ENCODE results near the gene HDAC2. TPM values are rescaled to one million over a fixed set of nuclear protein-coding genes. Genes with fewer than 3 reads are reported as not detected.
"Not testable (repeated sequence)": the region's sequence is repeated elsewhere in the genome, so short reads cannot be mapped to it uniquely, and the experiment has no call there.

Gene HDAC2
- total and polyA plus RNA-seq, 9 donors, result 64.5 to 180 (median 148) TPM

DNA sequence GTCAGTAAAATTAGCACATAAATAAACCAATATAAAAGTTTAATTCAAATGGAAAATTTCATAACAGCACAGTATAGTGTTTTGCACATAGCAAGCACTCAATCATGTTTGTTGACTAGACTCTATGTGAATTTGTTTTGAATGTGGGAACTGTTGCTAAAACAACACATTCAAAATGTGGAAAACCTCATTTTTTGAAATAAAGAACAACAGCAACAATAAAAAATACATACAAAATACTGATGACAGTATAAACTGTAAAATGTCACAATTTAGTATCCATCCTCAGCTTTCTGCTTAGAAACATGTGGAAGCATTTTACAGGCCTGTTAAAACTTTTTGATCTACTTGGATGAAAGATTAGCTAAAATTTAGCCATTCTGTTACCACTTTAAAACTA lies 47.4 kb downstream of the HDAC2 start:
- peak; percentile 85 for DNase-seq
- H3K4me3 ChIP-seq (ENCODE audit: low read length), result no peak overlapping the region
- peak overlapping the region; percentile 76 for H3K27ac ChIP-seq (ENCODE audit: low read length)
- H3K4me1 ChIP-seq (ENCODE audit: control insufficient read depth, insufficient read depth, low read length), result peaks cover 10% of the 10 kb centered on the region
- no peaks in the 10 kb centered on the region for H3K36me3 ChIP-seq (ENCODE audit: control insufficient read depth, insufficient read depth, low read length)
- peaks cover 2% of the 10 kb centered on the region for H3K9me3 ChIP-seq (replicated peaks; ENCODE audit: control insufficient read depth, low read depth, low read length)
- H3K27me3 ChIP-seq (ENCODE audit: control insufficient read depth, insufficient read depth, low read length), result no peaks in the 10 kb centered on the region

GRCh38 chr6:113921299-113921904 lies 49.5 kb downstream of the HDAC2 start:
- peak; percentile 27 for DNase-seq
- Histone ChIP-seq H3K36me3 (ENCODE audit: control insufficient read depth, insufficient read depth, low read length) (no peaks in the 10 kb centered on the region), H3K27me3 (ENCODE audit: control insufficient read depth, insufficient read depth, low read length) (no peaks in the 10 kb centered on the region), H3K4me1 (ENCODE audit: control insufficient read depth, insufficient read depth, low read length) (peaks cover 10% of the 10 kb centered on the region), H3K9me3 (replicated peaks; ENCODE audit: control insufficient read depth, low read depth, low read length) (no peaks in the 10 kb centered on the region), H3K27ac (ENCODE audit: low read length) (peak overlapping the region; percentile 37), H3K4me3 (ENCODE audit: low read length) (no peak overlapping the region)
- WGBS (ENCODE audit: insufficient coverage), result no CpG with 5 or more reads among the region's 4 CpGs

GRCh38 chr6:113920663-113921267 lies 50.2 kb downstream of the HDAC2 start:
- peak; percentile 52 for DNase-seq
- WGBS (ENCODE audit: insufficient coverage), result no CpG with 5 or more reads among the region's 3 CpGs

GRCh38 chr6:113910285-113910684 lies 60.7 kb downstream of the HDAC2 start:
- 100% methylated on average over 1 of the region's 1 CpG for WGBS (ENCODE audit: insufficient coverage)
- DNase-seq; H3K9me3 ChIP-seq (replicated peaks; ENCODE audit: control insufficient read depth, low read depth, low read length); H3K4me1 ChIP-seq (ENCODE audit: control insufficient read depth, insufficient read depth, low read length); H3K4me3 ChIP-seq (ENCODE audit: low read length); H3K27ac ChIP-seq (ENCODE audit: low read length); H3K27me3 ChIP-seq (ENCODE audit: control insufficient read depth, insufficient read depth, low read length); H3K36me3 ChIP-seq (ENCODE audit: control insufficient read depth, insufficient read depth, low read length): not testable (repeated sequence)

More at GRCh38 chr6:113920663-113921267, 50.2 kb downstream of the HDAC2 start:
- Histone ChIP-seq H3K4me1 (ENCODE audit: control insufficient read depth, insufficient read depth, low read length) (peaks cover 10% of the 10 kb centered on the region), H3K27me3 (ENCODE audit: control insufficient read depth, insufficient read depth, low read length) (no peaks in the 10 kb centered on the region), H3K36me3 (ENCODE audit: control insufficient read depth, insufficient read depth, low read length) (no peaks in the 10 kb centered on the region), H3K9me3 (replicated peaks; ENCODE audit: control insufficient read depth, low read depth, low read length) (no peaks in the 10 kb centered on the region), H3K4me3 (ENCODE audit: low read length) (no peak overlapping the region), H3K27ac (ENCODE audit: low read length) (no peak overlapping the region)

- H3K4me3 ChIP-seq (ENCODE audit: low read length), result no peak overlapping the region
- peaks cover 4% of the 10 kb centered on the region for H3K4me1 ChIP-seq (ENCODE audit: control insufficient read depth, insufficient read depth, low read length)
- WGBS (ENCODE audit: insufficient coverage), result 0% methylated on average over 2 of the region's 6 CpGs
- no peak overlapping the region for H3K27ac ChIP-seq (ENCODE audit: low read length)
- no peaks in the 10 kb centered on the region for H3K36me3 ChIP-seq (ENCODE audit: control insufficient read depth, insufficient read depth, low read length)
- peak; percentile 89 for DNase-seq
- no peaks in the 10 kb centered on the region for H3K27me3 ChIP-seq (ENCODE audit: control insufficient read depth, insufficient read depth, low read length)
- no peaks in the 10 kb centered on the region for H3K9me3 ChIP-seq (replicated peaks; ENCODE audit: control insufficient read depth, low read depth, low read length)
Observed at GRCh38 chr6:113909224-113909856, 61.6 kb downstream of the HDAC2 start.

GRCh38 chr6:113908801-113909200 lies 62.1 kb downstream of the HDAC2 start:
- Histone ChIP-seq H3K4me1 (ENCODE audit: control insufficient read depth, insufficient read depth, low read length) (peaks cover 10% of the 10 kb centered on the region), H3K4me3 (ENCODE audit: low read length) (no peak overlapping the region), H3K36me3 (ENCODE audit: control insufficient read depth, insufficient read depth, low read length) (no peaks in the 10 kb centered on the region), H3K27ac (ENCODE audit: low read length) (no peak overlapping the region), H3K27me3 (ENCODE audit: control insufficient read depth, insufficient read depth, low read length) (no peaks in the 10 kb centered on the region), H3K9me3 (replicated peaks; ENCODE audit: control insufficient read depth, low read depth, low read length) (no peaks in the 10 kb centered on the region)
- 81% methylated on average over 2 of the region's 3 CpGs for WGBS (ENCODE audit: insufficient coverage)
- DNase-seq, result no peak

GRCh38 chr6:113907102-113907815 lies 63.7 kb downstream of the HDAC2 start:
- Histone ChIP-seq H3K27me3 (ENCODE audit: control insufficient read depth, insufficient read depth, low read length) (no peaks in the 10 kb centered on the region), H3K4me1 (ENCODE audit: control insufficient read depth, insufficient read depth, low read length) (peaks cover 13% of the 10 kb centered on the region), H3K4me3 (ENCODE audit: low read length) (no peak overlapping the region), H3K9me3 (replicated peaks; ENCODE audit: control insufficient read depth, low read depth, low read length) (no peaks in the 10 kb centered on the region), H3K36me3 (ENCODE audit: control insufficient read depth, insufficient read depth, low read length) (no peaks in the 10 kb centered on the region), H3K27ac (ENCODE audit: low read length) (no peak overlapping the region)
- WGBS (ENCODE audit: insufficient coverage), result 100% methylated on average over 1 of the region's 6 CpGs
- DNase-seq, result peak; percentile 60

- no peaks in the 10 kb centered on the region for H3K36me3 ChIP-seq (ENCODE audit: control insufficient read depth, insufficient read depth, low read length)
- peak; percentile 84 for DNase-seq
- H3K4me1 ChIP-seq (ENCODE audit: control insufficient read depth, insufficient read depth, low read length), result peaks cover 15% of the 10 kb centered on the region
- no peaks in the 10 kb centered on the region for H3K27me3 ChIP-seq (ENCODE audit: control insufficient read depth, insufficient read depth, low read length)
- 5% methylated on average over 3 of the region's 9 CpGs for WGBS (ENCODE audit: insufficient coverage)
- H3K4me3 ChIP-seq (ENCODE audit: low read length), result no peak overlapping the region
- peak overlapping the region; percentile 63 for H3K27ac ChIP-seq (ENCODE audit: low read length)
- no peaks in the 10 kb centered on the region for H3K9me3 ChIP-seq (replicated peaks; ENCODE audit: control insufficient read depth, low read depth, low read length)
Observed at GRCh38 chr6:113903666-113904330, 67.2 kb downstream of the HDAC2 start.

GRCh38 chr6:113901482-113901881 lies 69.5 kb downstream of the HDAC2 start:
- Histone ChIP-seq H3K4me1 (ENCODE audit: control insufficient read depth, insufficient read depth, low read length) (peaks cover 15% of the 10 kb centered on the region), H3K9me3 (replicated peaks; ENCODE audit: control insufficient read depth, low read depth, low read length) (no peaks in the 10 kb centered on the region), H3K4me3 (ENCODE audit: low read length) (no peak overlapping the region), H3K27me3 (ENCODE audit: control insufficient read depth, insufficient read depth, low read length) (no peaks in the 10 kb centered on the region), H3K36me3 (ENCODE audit: control insufficient read depth, insufficient read depth, low read length) (no peaks in the 10 kb centered on the region), H3K27ac (ENCODE audit: low read length) (peak overlapping the region; percentile 37)
- WGBS (ENCODE audit: insufficient coverage), result no CpG with 5 or more reads among the region's 2 CpGs
- DNase-seq, result peak; percentile 72

Data from muscle of leg (tissue), 11 donors.